ENCODE data around the gene FAM24B. TPM values are rescaled to one million over a fixed set of nuclear protein-coding genes. Genes with fewer than 3 reads are reported as not detected.
"Not testable (repeated sequence)": the region's sequence is repeated elsewhere in the genome, so short reads cannot be mapped to it uniquely, and the experiment has no call there.

The FAM24B gene
- total RNA-seq, 2 donors from 2014 or later = 10.4 to 12.0 TPM

DNA sequence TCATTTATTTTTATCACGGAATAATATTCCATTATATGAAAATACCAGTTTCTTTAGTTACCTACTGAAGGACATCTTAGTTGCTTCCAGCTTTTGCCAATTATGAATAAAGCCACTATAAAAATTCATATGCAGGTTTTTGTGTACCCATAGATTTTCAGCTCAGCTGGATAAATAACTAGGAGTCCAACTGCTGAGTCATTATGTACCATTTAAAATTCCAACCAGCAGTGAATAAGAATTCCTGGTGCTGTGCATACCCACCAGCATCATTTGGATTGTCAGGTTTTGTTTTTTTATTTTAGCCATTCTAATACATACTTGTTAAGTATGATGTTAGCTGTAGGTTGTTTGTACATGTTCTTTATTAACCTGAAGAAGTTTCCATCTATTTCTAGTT is 14.5 kb downstream of the FAM24B start:
- Mint-ChIP-seq H3K27ac (no peak overlapping the region), H3K36me3 (peaks cover 0 to 33% of the 10 kb centered on the region in 2 donors)

DNA sequence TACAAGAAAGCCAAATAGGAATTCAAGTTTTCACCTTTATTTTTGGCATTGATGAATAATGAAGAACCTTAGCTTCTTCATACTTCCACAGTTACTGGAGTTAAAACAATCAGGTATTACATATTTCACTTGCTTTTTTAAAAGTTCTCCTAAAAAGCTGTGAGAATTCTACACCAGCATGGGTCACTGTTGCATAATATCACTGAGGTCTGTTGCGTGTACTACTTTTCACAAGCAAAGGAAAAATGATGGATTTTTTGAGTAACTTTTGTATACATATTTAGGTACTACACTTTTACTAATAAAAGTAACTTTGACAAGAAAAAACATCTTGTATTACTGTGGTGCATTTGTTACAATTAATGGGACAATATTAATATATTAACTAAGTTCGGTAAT is 15.2 kb downstream of the FAM24B start:
- no peak overlapping the region for H3K27ac Mint-ChIP-seq
- ATAC-seq = no peak
- peaks cover 0 to 10% of the 10 kb centered on the region in 2 donors for H3K9me3 Mint-ChIP-seq
- peaks cover 3 to 27% of the 10 kb centered on the region in 2 donors for H3K36me3 Mint-ChIP-seq
- no peak for DNase-seq (ENCODE audit: low spot score in 2 of 2)

More for the DNA sequence above, 14.5 kb downstream of the FAM24B start:
- DNase-seq (ENCODE audit: low spot score in 2 of 2) = no peak
- peaks cover 0 to 15% of the 10 kb centered on the region in 2 donors for H3K9me3 Mint-ChIP-seq
- no peak for ATAC-seq

DNA sequence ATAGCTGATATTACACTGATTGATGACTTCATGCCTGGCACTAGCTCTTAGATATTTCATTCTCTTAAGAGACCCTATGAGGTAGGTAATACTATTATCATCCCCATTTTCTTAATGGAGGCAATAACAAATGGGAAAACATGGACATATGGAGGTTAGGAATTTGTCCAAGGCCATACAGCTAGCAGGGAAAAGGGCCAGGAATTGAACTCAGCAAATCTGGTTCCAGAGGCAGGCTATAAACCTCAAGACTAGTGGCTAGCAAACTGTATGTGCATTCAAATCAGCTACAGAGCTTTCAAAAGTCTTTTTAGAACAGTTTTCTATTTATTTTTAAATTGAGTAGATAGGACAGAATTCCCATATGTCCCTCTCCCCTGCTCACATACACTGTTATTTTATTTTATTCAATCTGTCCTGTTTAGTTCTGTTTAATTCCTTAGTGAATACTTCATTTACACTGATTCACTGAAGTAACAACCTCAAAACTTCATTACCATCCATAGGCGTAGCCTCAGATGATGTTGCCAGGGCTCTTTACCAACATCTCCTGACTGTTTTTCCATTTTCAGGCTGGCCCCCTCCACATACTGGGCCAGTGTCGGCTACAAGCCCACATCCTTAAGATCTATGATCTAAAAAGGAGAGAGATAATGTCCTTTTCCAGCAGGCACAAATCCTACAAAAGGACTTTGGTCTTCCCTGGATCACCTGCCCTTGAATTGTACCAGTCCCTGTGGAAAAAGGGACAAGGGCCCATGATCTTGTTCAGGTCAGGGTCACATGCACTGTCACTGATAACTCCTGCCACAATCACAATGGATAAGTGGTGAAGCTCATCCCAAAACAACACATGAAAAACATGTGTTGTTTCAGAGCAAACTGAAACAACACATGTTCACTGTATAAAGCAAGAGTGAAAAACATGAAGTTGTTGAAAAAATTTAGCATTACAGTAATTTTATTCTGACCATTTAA is 15.9 kb downstream of the FAM24B start:
- H3K27ac Mint-ChIP-seq = no peak overlapping the region
- ATAC-seq (no peak), DNase-seq (ENCODE audit: low spot score in 2 of 2) (no peak)
- H3K36me3 Mint-ChIP-seq = peaks cover 7 to 26% of the 10 kb centered on the region in 2 donors
- H3K9me3 Mint-ChIP-seq = peaks cover 0 to 10% of the 10 kb centered on the region in 2 donors

DNA sequence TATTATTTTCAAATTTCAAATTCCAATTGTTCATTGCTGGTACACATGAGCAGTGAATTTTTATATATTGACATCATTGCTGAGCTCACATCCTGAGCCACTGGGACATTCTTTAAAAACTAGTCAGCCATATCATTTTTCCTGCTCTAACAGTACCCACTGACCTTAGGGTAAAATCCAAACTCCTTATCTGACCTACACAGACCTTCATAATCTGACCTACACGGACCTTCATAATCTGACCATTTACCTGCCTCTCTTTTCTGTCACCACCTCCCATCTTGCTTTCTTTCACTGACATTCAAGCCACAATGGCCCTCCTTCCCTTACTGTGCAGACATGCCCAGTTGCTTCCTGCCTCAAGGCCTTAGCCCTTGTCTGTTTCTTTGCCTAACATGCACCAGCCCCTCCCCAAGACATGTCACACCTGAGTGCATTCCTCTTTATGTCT is 17.6 kb downstream of the FAM24B start:
- peaks cover 0 to 3% of the 10 kb centered on the region in 2 donors for H3K9me3 Mint-ChIP-seq
- peaks cover 7 to 15% of the 10 kb centered on the region in 2 donors for H3K36me3 Mint-ChIP-seq
- no peak for DNase-seq (ENCODE audit: low spot score in 2 of 2)
- no peak overlapping the region for H3K27ac Mint-ChIP-seq
- no peak for ATAC-seq

DNA sequence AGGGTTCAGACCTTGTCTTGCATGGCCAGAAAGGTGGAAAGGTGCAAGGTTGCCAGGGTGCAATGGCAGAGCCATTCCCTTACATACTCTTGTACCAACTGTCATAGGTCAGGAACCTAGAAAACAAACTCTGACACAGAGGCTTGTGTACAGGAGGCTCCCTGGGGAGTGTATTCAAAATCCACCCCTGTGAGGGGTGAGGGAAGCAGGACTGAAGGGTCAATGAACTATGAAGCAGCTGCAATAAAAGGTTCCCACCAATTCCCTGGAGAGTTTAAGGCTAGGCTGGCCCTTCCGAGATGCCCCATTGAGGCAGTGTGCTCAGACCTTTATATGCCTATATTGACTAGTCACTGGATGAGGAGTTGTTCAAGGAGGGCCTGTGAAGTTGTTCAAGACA is 19.9 kb downstream of the FAM24B start:
- DNase-seq (ENCODE audit: low spot score in 2 of 2) = no peak
- no peak for ATAC-seq
- H3K36me3 Mint-ChIP-seq = peaks cover 24 to 27% of the 10 kb centered on the region in 2 donors
- no peak overlapping the region for H3K27ac Mint-ChIP-seq
- no peaks in the 10 kb centered on the region for H3K9me3 Mint-ChIP-seq

DNA sequence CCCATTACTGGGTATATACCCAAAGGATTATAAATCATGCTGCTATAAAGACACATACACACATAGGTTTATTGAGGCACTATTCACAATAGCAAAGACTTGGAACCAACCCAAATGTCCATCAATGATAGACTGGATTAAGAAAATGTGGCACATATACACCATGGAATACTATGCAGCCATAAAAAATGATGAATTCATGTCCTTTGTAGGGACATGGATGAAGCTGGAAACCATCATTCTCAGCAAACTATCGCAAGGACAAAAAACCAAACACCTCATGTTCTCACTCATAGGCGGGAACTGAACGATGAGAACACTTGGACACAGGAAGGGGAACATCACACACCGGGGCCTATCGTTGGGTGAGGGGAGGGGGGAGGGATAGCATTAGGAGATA is 21.3 kb downstream of the FAM24B start:
- DNase-seq (ENCODE audit: low spot score in 2 of 2); H3K9me3 Mint-ChIP-seq; H3K27ac Mint-ChIP-seq; ATAC-seq: not testable (repeated sequence)
- peaks cover 36 to 39% of the 10 kb centered on the region in 2 donors for H3K36me3 Mint-ChIP-seq

DNA sequence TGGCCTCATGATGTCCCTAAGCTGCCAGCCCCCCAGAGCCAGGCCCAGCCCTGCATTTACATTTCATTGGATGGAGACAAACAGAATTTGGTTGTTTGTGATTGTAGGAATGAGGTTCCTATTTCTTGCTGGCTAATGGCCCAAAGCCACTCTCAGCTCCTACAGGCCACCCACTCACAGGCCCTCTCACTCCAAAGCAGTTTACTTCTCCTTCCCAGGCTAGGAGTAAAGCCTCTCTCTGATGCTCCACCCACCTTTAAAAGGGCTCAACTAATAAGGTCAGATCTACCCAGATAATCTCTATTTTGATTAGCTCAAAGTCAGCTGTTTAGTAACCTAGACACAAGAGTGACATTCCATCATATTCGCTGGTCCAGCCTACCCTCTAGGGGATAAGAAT is 22.5 kb downstream of the FAM24B start:
- DNase-seq (ENCODE audit: low spot score in 2 of 2) = no peak
- no peaks in the 10 kb centered on the region for H3K9me3 Mint-ChIP-seq
- ATAC-seq = no peak
- H3K36me3 Mint-ChIP-seq = peaks cover 38 to 43% of the 10 kb centered on the region in 2 donors
- H3K27ac Mint-ChIP-seq = no peak overlapping the region

DNA sequence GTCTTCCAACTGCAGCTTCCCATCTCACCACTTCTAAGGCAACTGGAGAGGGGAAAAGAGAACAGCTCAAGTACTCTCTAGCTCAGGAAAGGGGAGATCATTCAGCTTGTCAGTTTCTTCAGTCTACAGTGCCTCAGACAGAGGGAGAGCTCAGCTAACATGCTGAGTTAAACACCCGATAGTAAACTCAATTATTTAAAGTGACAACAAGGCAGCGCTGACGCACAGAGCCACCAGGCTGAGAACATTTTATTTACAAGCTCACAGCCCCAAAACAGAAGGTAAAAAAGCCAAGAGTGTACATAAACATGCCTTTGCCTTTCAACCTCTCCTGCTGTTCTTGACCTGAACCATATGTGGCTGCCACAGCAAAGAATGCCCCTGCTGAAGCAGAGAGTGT is 23.6 kb downstream of the FAM24B start:
- DNase-seq (ENCODE audit: low spot score in 2 of 2) (no peak), ATAC-seq (no peak)
- peak overlapping the region in 1 of 2 donors; percentile 61 for H3K27ac Mint-ChIP-seq
- H3K36me3 Mint-ChIP-seq = peaks cover 38 to 43% of the 10 kb centered on the region in 2 donors
- no peaks in the 10 kb centered on the region for H3K9me3 Mint-ChIP-seq

DNA sequence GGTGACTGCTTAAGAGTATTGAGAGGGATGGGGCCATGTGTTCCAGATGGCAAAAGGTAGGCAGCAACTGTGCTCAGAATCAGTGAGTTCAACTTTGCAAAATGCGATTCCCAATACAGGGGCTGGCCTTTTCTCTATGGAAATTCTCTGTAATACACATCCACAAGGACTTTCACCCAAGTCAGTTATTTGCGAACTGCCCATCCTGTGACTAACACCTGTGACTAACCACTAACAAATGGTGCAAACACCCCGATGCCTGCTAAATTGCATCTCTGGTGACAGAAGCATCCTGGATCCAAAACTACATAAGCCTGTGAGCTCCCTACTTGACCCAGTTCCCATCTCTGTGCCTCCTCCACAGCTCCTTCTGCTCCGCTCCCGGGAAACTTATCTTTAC is 24.7 kb downstream of the FAM24B start:
- Mint-ChIP-seq H3K27ac (peak overlapping the region in 1 of 2 donors; percentile 52), H3K9me3 (no peaks in the 10 kb centered on the region), H3K36me3 (peaks cover 47 to 52% of the 10 kb centered on the region in 2 donors)
- ATAC-seq = no peak
- DNase-seq (ENCODE audit: low spot score in 2 of 2) = no peak

DNA sequence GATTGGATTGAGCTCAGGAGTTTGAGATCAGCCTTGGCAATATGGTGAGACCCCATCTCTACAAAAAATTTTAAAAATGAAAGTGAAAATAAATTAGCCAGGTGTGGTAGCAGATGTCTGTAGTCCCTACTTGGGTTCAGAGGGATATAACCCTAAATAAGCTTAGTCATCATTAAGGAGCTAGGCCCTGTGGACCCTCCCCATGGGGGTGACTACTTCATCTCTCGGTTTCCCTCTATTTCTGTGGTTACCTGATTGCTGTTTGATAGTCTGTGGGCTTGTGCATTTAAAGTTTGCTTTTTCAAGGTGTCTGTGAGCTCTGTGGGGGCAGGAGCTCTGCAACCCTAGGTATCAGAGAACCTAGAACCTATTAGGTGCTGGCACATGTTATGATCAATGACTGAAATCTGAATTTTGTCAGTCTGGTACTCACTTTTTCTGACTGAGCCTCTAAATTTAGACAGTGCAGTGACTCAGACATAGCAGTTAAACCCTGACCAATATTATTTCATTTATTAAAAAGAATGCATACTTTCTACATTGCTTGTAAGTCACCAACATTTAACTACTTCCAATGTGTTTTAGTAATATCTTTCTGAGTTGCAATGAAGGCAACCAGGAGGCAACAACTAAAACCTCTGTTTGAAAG is 25.6 kb downstream of the FAM24B start:
- DNase-seq (ENCODE audit: low spot score in 2 of 2) (no peak), ATAC-seq (peak; percentile 26 to 41)
- Mint-ChIP-seq H3K27ac (peak overlapping the region in 1 of 2 donors; percentile 32), H3K36me3 (peaks cover 42 to 50% of the 10 kb centered on the region in 2 donors), H3K9me3 (no peaks in the 10 kb centered on the region)

DNA sequence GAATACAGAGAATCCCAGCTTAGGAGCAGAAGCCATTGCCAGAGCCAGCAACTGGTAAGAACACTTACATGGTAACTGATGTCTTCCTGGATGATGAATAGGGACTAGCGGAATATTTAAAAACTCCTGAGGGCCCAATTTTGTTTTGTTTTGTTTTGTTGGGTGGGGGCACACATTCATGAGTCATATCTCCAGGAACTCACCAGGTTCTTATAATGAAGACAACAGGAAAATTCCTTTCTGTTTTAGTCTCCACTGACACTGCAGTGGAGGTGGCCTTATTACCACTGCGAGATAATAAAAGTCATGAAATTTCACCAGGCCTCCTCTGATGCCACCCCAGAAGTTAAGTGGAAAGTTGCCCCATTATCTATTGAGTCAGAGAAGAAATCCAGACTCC is 27.1 kb downstream of the FAM24B start:
- Mint-ChIP-seq H3K27ac (no peak overlapping the region), H3K9me3 (no peaks in the 10 kb centered on the region), H3K36me3 (peaks cover 42 to 57% of the 10 kb centered on the region in 2 donors)
- ATAC-seq (no peak), DNase-seq (ENCODE audit: low spot score in 2 of 2) (no peak)

DNA sequence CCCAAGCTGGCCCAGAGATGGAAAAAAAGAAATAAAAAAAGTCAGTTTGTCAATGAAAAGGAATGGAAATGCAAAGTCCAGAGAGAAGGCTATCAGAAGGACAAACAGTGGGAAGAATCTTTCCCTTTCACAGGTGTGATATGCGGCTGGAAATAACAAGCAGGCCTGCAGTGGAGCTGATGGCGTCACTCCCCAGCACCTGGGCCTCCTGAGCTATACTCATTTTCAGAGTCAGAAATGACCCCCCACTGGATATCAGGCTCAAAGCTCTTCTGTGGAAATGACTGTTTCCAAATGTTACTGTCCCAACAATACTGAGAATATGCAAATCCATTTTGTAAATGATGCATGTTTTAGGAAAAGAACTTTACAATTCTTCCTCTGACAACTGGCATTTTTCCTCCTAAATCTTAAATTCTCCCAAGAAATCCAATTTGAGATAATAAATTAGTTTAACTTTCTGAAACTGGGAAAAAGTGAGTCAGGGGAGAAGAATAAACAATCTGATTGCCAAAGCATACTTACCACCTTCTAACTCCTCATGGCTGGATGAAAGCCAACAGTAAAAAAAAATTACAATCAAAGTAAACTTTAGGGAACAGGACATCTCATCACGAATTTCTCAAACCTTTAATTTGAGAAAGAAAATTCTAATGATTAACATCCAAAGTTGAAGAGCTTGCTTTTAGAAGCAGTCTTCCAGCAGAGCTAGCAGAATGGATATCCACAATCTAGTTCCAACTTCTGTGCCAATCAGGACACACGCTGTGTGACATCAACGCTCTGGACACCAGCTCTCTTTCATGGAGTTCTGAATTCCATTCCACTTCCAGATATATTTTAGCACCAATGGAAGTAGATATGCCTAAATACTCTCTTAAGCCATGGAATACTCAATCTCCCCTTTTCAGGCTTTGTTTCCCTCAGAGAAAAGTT is 28.4 kb downstream of the FAM24B start:
- ATAC-seq = peak in 1 of 2 donors; percentile 49
- peaks cover 48 to 59% of the 10 kb centered on the region in 2 donors for H3K36me3 Mint-ChIP-seq
- H3K9me3 Mint-ChIP-seq = peaks cover 5% of the 10 kb centered on the region in 2 donors
- no peak overlapping the region for H3K27ac Mint-ChIP-seq
- DNase-seq (ENCODE audit: low spot score in 2 of 2) = no peak

DNA sequence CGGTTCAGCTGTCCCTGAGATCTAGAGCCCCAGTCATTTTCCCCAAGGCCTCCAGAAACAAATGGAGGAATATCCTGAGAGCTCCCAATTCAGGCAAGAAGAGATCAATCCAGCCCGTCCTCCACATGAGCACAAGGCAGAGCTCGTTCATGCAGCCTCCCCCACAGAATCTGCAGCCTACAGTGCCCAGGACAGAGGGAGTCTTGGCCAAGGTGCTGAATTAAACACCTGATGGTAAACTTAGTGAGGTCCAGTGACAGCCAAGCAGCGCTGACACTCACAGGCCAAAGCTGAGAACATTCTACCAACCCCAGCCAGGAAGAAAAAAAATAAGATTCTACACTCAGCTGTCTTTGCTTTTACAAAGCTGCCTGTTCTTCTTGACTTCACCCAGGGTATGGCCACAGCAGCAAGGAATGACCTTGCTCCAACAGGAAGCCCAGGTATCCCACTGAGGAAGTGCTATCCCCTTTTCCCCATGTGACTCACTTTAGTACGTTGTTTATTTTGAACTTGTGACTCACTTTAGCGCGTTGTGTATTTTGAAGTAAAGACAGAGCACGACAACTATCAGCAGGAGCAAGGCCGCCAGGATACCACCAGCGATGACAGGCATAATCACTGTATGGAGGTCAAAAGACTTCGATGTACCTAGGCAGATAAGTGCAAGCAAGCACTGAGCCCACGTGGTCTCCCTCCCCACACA is 29.3 kb downstream of the FAM24B start:
- Mint-ChIP-seq H3K27ac (peak overlapping the region; percentile 14 to 36), H3K36me3 (peaks cover 45 to 58% of the 10 kb centered on the region in 2 donors), H3K9me3 (peaks cover 5% of the 10 kb centered on the region in 2 donors)
- no peak for ATAC-seq
- DNase-seq (ENCODE audit: low spot score in 2 of 2) = no peak

DNA sequence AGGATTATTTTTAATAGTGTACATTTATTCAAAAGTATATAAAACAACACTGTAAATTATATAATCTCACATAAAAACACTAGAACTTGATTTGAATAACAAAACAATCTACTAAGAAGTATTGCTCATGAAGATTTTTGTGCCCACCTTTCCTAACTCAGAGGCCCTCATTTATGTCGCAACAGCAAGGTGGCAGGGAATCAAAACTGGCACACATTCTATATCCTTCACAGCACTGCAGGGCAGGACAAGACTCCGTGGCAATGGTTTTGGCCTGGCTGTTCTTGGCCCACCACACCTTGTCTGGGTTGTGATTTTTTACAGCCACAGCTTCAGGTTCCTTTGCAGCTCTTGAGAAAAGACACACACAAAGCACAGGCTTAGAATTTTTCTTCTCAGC is 30.3 kb downstream of the FAM24B start:
- Mint-ChIP-seq H3K9me3 (peaks cover 5 to 8% of the 10 kb centered on the region in 2 donors), H3K27ac (no peak overlapping the region), H3K36me3 (peaks cover 36 to 51% of the 10 kb centered on the region in 2 donors)
- DNase-seq (ENCODE audit: low spot score in 2 of 2) = no peak
- no peak for ATAC-seq

DNA sequence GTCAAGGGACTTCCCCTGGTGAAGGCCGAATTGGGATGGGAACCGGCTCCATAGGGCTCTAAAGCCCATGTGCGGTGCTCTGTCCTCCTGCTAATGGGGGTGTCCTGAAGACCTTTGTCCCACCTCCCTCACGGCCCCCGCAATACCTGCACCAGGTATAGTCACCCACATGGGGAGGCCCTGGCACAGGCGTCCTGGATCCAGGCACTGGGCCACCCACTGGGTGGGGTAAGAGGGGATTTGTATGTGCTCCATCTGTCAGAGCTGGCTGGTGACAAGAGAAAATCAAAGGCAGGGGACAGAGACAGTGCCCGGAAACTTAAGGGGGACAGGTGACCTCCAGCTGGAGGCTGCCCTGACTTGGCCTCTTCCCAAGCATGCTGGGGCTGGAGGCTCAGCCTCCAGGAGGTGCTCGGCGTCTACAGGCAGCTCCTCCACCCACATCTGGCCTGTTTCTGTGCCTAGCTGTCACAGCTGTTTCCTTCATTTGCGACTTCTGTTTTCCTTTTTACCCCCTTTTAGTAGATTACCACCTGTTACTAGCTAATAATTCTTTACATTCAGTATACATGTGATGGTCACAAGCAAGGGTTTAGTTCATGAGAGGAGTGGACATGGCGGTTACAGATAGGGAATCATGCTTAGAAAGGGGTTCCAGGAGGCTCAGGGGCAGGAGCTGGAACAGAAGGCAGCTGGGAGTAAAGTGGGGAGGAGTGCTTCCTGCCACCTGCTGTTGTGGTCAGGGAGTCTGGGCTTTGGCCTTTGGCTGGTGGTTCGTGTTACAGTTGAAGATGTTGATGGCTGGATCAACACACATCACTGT is 31.4 kb downstream of the FAM24B start:
- peak overlapping the region in 1 of 2 donors; percentile 77 for H3K27ac Mint-ChIP-seq
- DNase-seq (ENCODE audit: low spot score in 2 of 2) (no peak), ATAC-seq (no peak)

More for the DNA sequence above, 31.4 kb downstream of the FAM24B start:
- Mint-ChIP-seq H3K36me3 (peaks cover 30 to 40% of the 10 kb centered on the region in 2 donors), H3K9me3 (peaks cover 5 to 8% of the 10 kb centered on the region in 2 donors)

All from activated naive CD4-positive, alpha-beta T cell treated with anti-CD3 and anti-CD28 coated beads, Interleukin-2, amount 50 U/mL, for 72 hours (primary cell).